Sigmoid colon (tissue), 7 donors: ENCODE measurements around the gene LST1. TPM values are rescaled to one million over a fixed set of nuclear protein-coding genes. Genes with fewer than 3 reads are reported as not detected.

Experiments
- DNase-seq: peaks from one replicate; pipeline ENCODE4 v3.0.0-alpha.2; 2019
- H3K27ac ChIP-seq, 4 donors: fragments of 200-600 bp; sonication (generic); one replicate each; pipeline ENCODE4 v1.5.1; 2016 to 2019; ENCODE audit warnings: mild to moderate bottlenecking in 1 of 4
- H3K27me3 ChIP-seq, 3 donors: fragments of 200-600 bp; sonication (generic); one replicate each; pipeline ENCODE4 v1.5.1; 2019; ENCODE audit warnings: mild to moderate bottlenecking in 1 of 3
- H3K36me3 ChIP-seq, 4 donors: fragments of 200-600 bp; sonication (generic); one replicate each; pipeline ENCODE4 v1.5.1; 2016 to 2019
- H3K4me1 ChIP-seq, 4 donors: fragments of 200-600 bp; sonication (generic); one replicate each; pipeline ENCODE4 v1.5.1; 2017 to 2019
- H3K4me3 ChIP-seq, 4 donors: fragments of 200-600 bp; sonication (generic); one replicate each; pipeline ENCODE4 v1.5.1; 2017 to 2019; ENCODE audit warnings: mild to moderate bottlenecking in 2 of 4, moderate library complexity in 1 of 4
- H3K9me3 ChIP-seq, 4 donors: fragments of 200-600 bp in 3 of 4; sonication (generic) in 3 of 4; one replicate each; pipeline versions ENCODE4 v1.5.1 to v1.6.1; 2013 to 2019
- EP300 ChIP-seq, 4 donors: sonication (generic); formaldehyde crosslinking; IDR thresholded peaks; one replicate each; pipeline ENCODE4 v1.6.1; 2017; ENCODE audit warnings: antibody characterized with exemption in 4 of 4
- POLR2A ChIP-seq, 2 donors: fragments of 450-650 bp; IDR thresholded peaks; one replicate each; pipeline ENCODE4 v1.6.1; 2016; ENCODE audit warnings: antibody characterized with exemption in 2 of 2, mild to moderate bottlenecking in 2 of 2, moderate library complexity in 2 of 2
- POLR2AphosphoS5 ChIP-seq, 4 donors: sonication (generic); formaldehyde crosslinking; IDR thresholded peaks; one replicate each; pipeline ENCODE4 v1.6.1; 2017; ENCODE audit warnings: antibody characterized with exemption in 4 of 4
- WGBS, 2 donors: extraction: QIAGEN DNeasy Blood & Tissue Kit; methylation state at CpG; one replicate each; pipeline ENCODE4 v1.1.7; 2013; 5-methylcytosine and 5-hydroxymethylcytosine counted together
- intact Hi-C: fragments of 100-400 bp; cut with DNase I; formaldehyde crosslinking; loops from one replicate; pipeline ENCODE4 v1.15.1; 2023
- polyA plus RNA-seq, 3 donors: library from polyadenylated mRNA; stranded (reverse); fragments of 200-250 nt; gene quantifications; one replicate each; pipeline ENCODE4 v1.2.3, GENCODE V29; 2013
- total RNA-seq, 4 donors: library from RNA; depleted of rRNA; stranded (reverse); fragments of >200 nt; gene quantifications; one replicate each; pipeline ENCODE4 v1.1.0, GENCODE V29; 2016
- TF ChIP-seq, protein P1 (sequence below), 4 experiments: fragments of 450-650 bp in 3 of 4; fragments of 200-600 bp in 1 of 4; IDR thresholded peaks; one replicate each; pipeline ENCODE4 v1.5.1; 2016 to 2019; ENCODE audit warnings: antibody characterized with exemption in 4 of 4, mild to moderate bottlenecking in 3 of 4, moderate library complexity in 2 of 4
- donor health status: healthy with polysubstance abuse.
- donor health status: Bipolar disorder and iron deficiency.
- donor health status: healthy.

LST1 gene
- total and polyA plus RNA-seq, 7 donors, result 1.7 to 34.2 (median 17.0) TPM

- intact Hi-C loops, result no loop called here
- 73 to 78% methylated on average over 14 of the region's 14 CpGs for WGBS, 2 donors
- no peak for TF ChIP-seq POLR2A (IDR thresholded peaks at IDR 0.05)
- no peak for TF ChIP-seq POLR2AphosphoS5 (IDR thresholded peaks at IDR 0.05)
- TF ChIP-seq, protein P1, sequence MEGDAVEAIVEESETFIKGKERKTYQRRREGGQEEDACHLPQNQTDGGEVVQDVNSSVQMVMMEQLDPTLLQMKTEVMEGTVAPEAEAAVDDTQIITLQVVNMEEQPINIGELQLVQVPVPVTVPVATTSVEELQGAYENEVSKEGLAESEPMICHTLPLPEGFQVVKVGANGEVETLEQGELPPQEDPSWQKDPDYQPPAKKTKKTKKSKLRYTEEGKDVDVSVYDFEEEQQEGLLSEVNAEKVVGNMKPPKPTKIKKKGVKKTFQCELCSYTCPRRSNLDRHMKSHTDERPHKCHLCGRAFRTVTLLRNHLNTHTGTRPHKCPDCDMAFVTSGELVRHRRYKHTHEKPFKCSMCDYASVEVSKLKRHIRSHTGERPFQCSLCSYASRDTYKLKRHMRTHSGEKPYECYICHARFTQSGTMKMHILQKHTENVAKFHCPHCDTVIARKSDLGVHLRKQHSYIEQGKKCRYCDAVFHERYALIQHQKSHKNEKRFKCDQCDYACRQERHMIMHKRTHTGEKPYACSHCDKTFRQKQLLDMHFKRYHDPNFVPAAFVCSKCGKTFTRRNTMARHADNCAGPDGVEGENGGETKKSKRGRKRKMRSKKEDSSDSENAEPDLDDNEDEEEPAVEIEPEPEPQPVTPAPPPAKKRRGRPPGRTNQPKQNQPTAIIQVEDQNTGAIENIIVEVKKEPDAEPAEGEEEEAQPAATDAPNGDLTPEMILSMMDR (IDR thresholded peaks at IDR 0.05), result no peak
- no peak for TF ChIP-seq EP300 (IDR thresholded peaks at IDR 0.05)
- peaks cover 0 to 5% (median 0%) of the 10 kb centered on the region in 3 donors for H3K27me3 ChIP-seq
- no peak for DNase-seq
- peaks cover 0 to 4% (median 0%) of the 10 kb centered on the region in 4 donors for H3K4me1 ChIP-seq
- H3K9me3 ChIP-seq, result no peaks in the 10 kb centered on the region
- peak overlapping the region in 3 of 4 donors; percentile 73 to 79 (median 76) for H3K27ac ChIP-seq
- H3K36me3 ChIP-seq, result no peaks in the 10 kb centered on the region
- no peak overlapping the region for H3K4me3 ChIP-seq
Observed at GRCh38 chr6:31574106-31575061, 11.7 kb upstream of the LST1 start.

- Histone ChIP-seq H3K4me3 (peak within 1 kb of the TSS in 3 of 4 donors; percentile 27 to 48 (median 43)), H3K9me3 (no peaks in the 10 kb centered on the region), H3K36me3 (no peaks in the 10 kb centered on the region), H3K4me1 (peaks cover 0 to 7% (median 4%) of the 10 kb centered on the region in 4 donors), H3K27ac (peak within 1 kb of the TSS; percentile 47 to 79 (median 74)), H3K27me3 (no peaks in the 10 kb centered on the region)
- intact Hi-C loops, result no loop called here
- DNase-seq, result peak; percentile 86
- WGBS, 2 donors, result 36 to 39% methylated on average over 19 of the region's 19 CpGs
- TF ChIP-seq POLR2A (IDR thresholded peaks at IDR 0.05) (peak; percentile 49 to 58), POLR2AphosphoS5 (IDR thresholded peaks at IDR 0.05) (peak; percentile 50 to 81 (median 80)), EP300 (IDR thresholded peaks at IDR 0.05) (no peak)
- TF ChIP-seq, protein P1 (IDR thresholded peaks at IDR 0.05), result no peak
Observed at GRCh38 chr6:31575335-31575901, 10.7 kb upstream of the LST1 start, which contains the start of gene TNF. TSS of gene TNF (plus strand) at chr6:31575565. CDS start at chr6:31575742, 177 bp downstream.

GRCh38 chr6:31575952-31576685, 10.0 kb upstream of the LST1 start:
- Histone ChIP-seq H3K27ac (peak overlapping the region; percentile 47 to 79 (median 74)), H3K9me3 (no peaks in the 10 kb centered on the region), H3K27me3 (no peaks in the 10 kb centered on the region), H3K4me1 (peaks cover 0 to 13% (median 6%) of the 10 kb centered on the region in 4 donors), H3K4me3 (peak overlapping the region in 3 of 4 donors; percentile 27 to 48 (median 43)), H3K36me3 (no peaks in the 10 kb centered on the region)
- intact Hi-C loops, result no loop called here
- WGBS, 2 donors, result 61 to 73% methylated on average over 8 of the region's 8 CpGs
- no peak for DNase-seq
- TF ChIP-seq, protein P1 (IDR thresholded peaks at IDR 0.05), result no peak
- no peak for TF ChIP-seq POLR2A (IDR thresholded peaks at IDR 0.05)
- no peak for TF ChIP-seq EP300 (IDR thresholded peaks at IDR 0.05)
- TF ChIP-seq POLR2AphosphoS5 (IDR thresholded peaks at IDR 0.05), result no peak

GRCh38 chr6:31576897-31577578, 9.0 kb upstream of the LST1 start:
- H3K27me3 ChIP-seq, result no peaks in the 10 kb centered on the region
- no peak for TF ChIP-seq EP300 (IDR thresholded peaks at IDR 0.05)
- TF ChIP-seq POLR2A (IDR thresholded peaks at IDR 0.05), result no peak
- TF ChIP-seq POLR2AphosphoS5 (IDR thresholded peaks at IDR 0.05), result no peak
- TF ChIP-seq, protein P1 (IDR thresholded peaks at IDR 0.05), result no peak
- WGBS, 2 donors, result 77 to 85% methylated on average over 19 of the region's 19 CpGs
- no peak overlapping the region for H3K27ac ChIP-seq
- H3K4me3 ChIP-seq, result no peak overlapping the region
- H3K9me3 ChIP-seq, result no peaks in the 10 kb centered on the region
- DNase-seq, result no peak
- intact Hi-C loops, result no loop called here
- no peaks in the 10 kb centered on the region for H3K36me3 ChIP-seq
- H3K4me1 ChIP-seq, result peaks cover 0 to 21% (median 13%) of the 10 kb centered on the region in 4 donors
